GM12878 (cell line): ENCODE measurements around the gene MYH9. TPM values are rescaled to one million over a fixed set of nuclear protein-coding genes. Genes with fewer than 3 reads are reported as not detected.

Experiments
- ATAC-seq: fragments of 200-7000 bp; cut with Tn5 transposase; 3 replicates; pipeline ENCODE4 v1.9.1; 2020; ENCODE audit warnings: mild to moderate bottlenecking, moderate library complexity
- BruUV-seq: library from RNA; stranded (reverse); fragments of 400-500 nt; replicated peaks from 2 replicates; lab custom pipeline; 2021; lab: Mats Ljungman, UMichigan
- CTCF ChIA-PET: fragments of 300-600 bp; sonication (Branson Sonifier 250); formaldehyde crosslinking; extraction: SDS; loops from one replicate; lab custom pipeline; 2021; ENCODE audit warnings: inconsistent platforms; lab: Yijun Ruan, JAX
- POLR2A ChIA-PET: fragments of 350-600 bp; formaldehyde crosslinking; extraction: SDS; loops from one replicate; lab custom pipeline; 2021; ENCODE audit warnings: inconsistent platforms; lab: Charles Lee
- RAD21 ChIA-PET: fragments of 300-600 bp; sonication (Branson Sonifier 250); formaldehyde crosslinking; loops from one replicate; lab custom pipeline; 2023; ENCODE audit warnings: antibody characterized with exemption; ENCODE audit not compliant: unreplicated experiment; lab: Charles Lee
- SMC1A ChIA-PET: fragments of 300-600 bp; sonication (Branson Sonifier 250); formaldehyde crosslinking; loops from one replicate; lab custom pipeline; 2023; ENCODE audit not compliant: unreplicated experiment, uncharacterized antibody; lab: Charles Lee
- DNase-seq: peaks from one replicate; pipeline ENCODE4 v3.0.0-alpha.2; 2011; ENCODE audit warnings: low read depth, low spot score
- FAIRE-seq: peaks from 3 replicates; lab custom pipeline; 2011; peaks lifted over from hg19 to GRCh38; lab: Jason Lieb, UNC
- H2AFZ ChIP-seq: 2 replicates; pipeline ENCODE4 v1.6.0; 2011; ENCODE audit warnings: low read depth, low read length, control low read depth; ENCODE audit not compliant: control insufficient read depth
- H3K27ac ChIP-seq: 2 replicates; pipeline ENCODE4 v1.5.1; 2011; ENCODE audit warnings: control low read depth; ENCODE audit not compliant: control insufficient read depth, insufficient read depth
- H3K27me3 ChIP-seq, 2 experiments: replicated peaks in 1 of 2; 2 replicates each; pipeline versions ENCODE4 v1.6.0 to v1.6.1; 2011; ENCODE audit warnings: low read length in 1 of 2; ENCODE audit not compliant: control insufficient read depth in 2 of 2, insufficient read depth in 2 of 2
- H3K36me3 ChIP-seq, 2 experiments: 2 replicates each; pipeline ENCODE4 v1.5.1; 2011; ENCODE audit warnings: low read length in 1 of 2; ENCODE audit not compliant: control insufficient read depth in 2 of 2, insufficient read depth in 2 of 2
- H3K4me1 ChIP-seq: 2 replicates; pipeline ENCODE4 v1.6.1; 2011; ENCODE audit warnings: mild to moderate bottlenecking, low read length, moderate library complexity, mixed read lengths; ENCODE audit not compliant: control insufficient read depth, insufficient read depth
- H3K4me2 ChIP-seq: 2 replicates; pipeline ENCODE4 v1.6.0; 2011; ENCODE audit warnings: control low read depth; ENCODE audit not compliant: control insufficient read depth, insufficient read depth
- H3K4me3 ChIP-seq: fragments of 200-600 bp; sonication (generic); 2 replicates; pipeline ENCODE4 v1.5.1; 2016
- H3K79me2 ChIP-seq: 2 replicates; pipeline ENCODE4 v1.6.0; 2011; ENCODE audit warnings: low read length; ENCODE audit not compliant: control insufficient read depth, insufficient read depth
- H3K9ac ChIP-seq: 2 replicates; pipeline ENCODE4 v1.8.0; 2011; ENCODE audit warnings: low read length, control low read depth, mixed read lengths; ENCODE audit not compliant: control insufficient read depth, insufficient read depth
- H3K9me3 ChIP-seq: replicated peaks from 3 replicates; pipeline ENCODE4 v1.5.1; 2011; ENCODE audit warnings: mild to moderate bottlenecking, low read length; ENCODE audit not compliant: control insufficient read depth, insufficient read depth
- H4K20me1 ChIP-seq: 2 replicates; pipeline ENCODE4 v1.6.0; 2011; ENCODE audit not compliant: control insufficient read depth, insufficient read depth
- CHD4 ChIP-seq: fragments of 200-600 bp; sonication (generic); IDR thresholded peaks from 2 replicates; pipeline ENCODE4 v1.6.1; 2016; ENCODE audit warnings: mild to moderate bottlenecking
- ELK1 ChIP-seq: IDR thresholded peaks from 2 replicates; pipeline ENCODE4 v1.6.1; 2012; ENCODE audit warnings: low read depth, low read length, improper control_type of control experiment
- KAT2A ChIP-seq: conservative IDR thresholded peaks from 2 replicates; pipeline ENCODE4 v1.6.1; 2011; ENCODE audit warnings: low read depth, low read length; ENCODE audit not compliant: control insufficient read depth
- MTA2 ChIP-seq: fragments of 450-650 bp; IDR thresholded peaks from 2 replicates; pipeline ENCODE4 v1.6.1; 2016; ENCODE audit warnings: low read depth, mild to moderate bottlenecking, moderate library complexity
- PAX8 ChIP-seq: fragments of 450-650 bp; IDR thresholded peaks from 2 replicates; pipeline ENCODE4 v1.6.1; 2017; ENCODE audit warnings: mild to moderate bottlenecking, moderate library complexity
- POLR2A ChIP-seq: IDR thresholded peaks from 2 replicates; pipeline ENCODE4 v1.6.1; 2011; ENCODE audit warnings: low read depth, mild to moderate bottlenecking, low read length
- SREBF1 ChIP-seq: IDR thresholded peaks from 2 replicates; pipeline ENCODE4 v1.6.1; 2012; ENCODE audit warnings: mild to moderate bottlenecking, low read length
- SREBF2 ChIP-seq: IDR thresholded peaks from 2 replicates; pipeline ENCODE4 v1.6.1; 2012; ENCODE audit warnings: mild to moderate bottlenecking, low read length
- WGBS: methylation state at CpG from one replicate; pipeline ENCODE4 v1.1.6; 2016; ENCODE audit warnings: low lambda C conversion rate; ENCODE audit not compliant: insufficient replicate concordance, insufficient coverage; ENCODE audit errors: missing lambda C conversion rate; 5-methylcytosine and 5-hydroxymethylcytosine counted together
- in situ Hi-C: fragments of 300-500 bp; cut with MboI; formaldehyde crosslinking; loops from 9 replicates; pipeline ENCODE4 v1.14.3; 2018; ENCODE audit warnings: mixed read lengths
- intact Hi-C: fragments of 100-400 bp; cut with micrococcal nuclease; formaldehyde crosslinking; loops from one replicate; pipeline ENCODE4 v1.14.2; 2022; ENCODE audit not compliant: unreplicated experiment
- polyA plus RNA-seq, 11 experiments: library from polyadenylated mRNA; depleted of rRNA in 4 of 11; unstranded in 6 of 11; stranded (reverse) in 5 of 11; fragments of >200 nt; fragmentation: Nextera tagmentation in 4 of 11; fragmentation: Illumina TruSeq in 1 of 11; extraction: Ambion mirVana in 4 of 11; extraction: Trizol in 1 of 11; gene quantifications; 1 replicate in 1 of 11; 2 replicates in 10 of 11; pipeline versions ENCODE4 v1.2.1 to v1.2.3, GENCODE V29; 2011 to 2016; ENCODE audit warnings: inconsistent platforms in 2 of 11, missing spikeins in 2 of 11, low read depth in 1 of 11
- total RNA-seq, 4 experiments: library from RNA; depleted of rRNA in 3 of 4; stranded (reverse); fragments of >200 nt in 3 of 4; fragmentation: Illumina TruSeq in 1 of 4; extraction: Trizol in 1 of 4; gene quantifications; 2 replicates each; pipeline versions ENCODE4 v1.2.1 to v1.2.3, GENCODE V29; 2013 to 2021
- TF ChIP-seq, protein P1 (sequence below), 3 experiments: IDR thresholded peaks in 2 of 3; conservative IDR thresholded peaks in 1 of 3; 2 replicates each; pipeline ENCODE4 v1.5.1; 2011; ENCODE audit warnings: low read depth in 3 of 3, low read length in 3 of 3, mild to moderate bottlenecking in 3 of 3, control low read depth in 2 of 3, moderate library complexity in 2 of 3, inconsistent platforms in 1 of 3, mixed read lengths in 1 of 3; ENCODE audit not compliant: control insufficient read depth in 2 of 3, insufficient read depth in 1 of 3; ENCODE audit errors: extremely low read depth in 1 of 3
- TF ChIP-seq, protein P2 (sequence below): IDR thresholded peaks from 2 replicates; pipeline ENCODE4 v1.6.1; 2011; ENCODE audit warnings: borderline replicate concordance, low read depth, mild to moderate bottlenecking, moderate library complexity, low read length; ENCODE audit not compliant: insufficient read depth, poor library complexity, severe bottlenecking

The MYH9 gene
- total and polyA plus RNA-seq, 10 of the 15 experiments (the other 5 are each of a cell fraction or from before 2014, with no cell fraction given): 5.1 to 525 (median 145) TPM

GRCh38 chr22:36287881-36288515 lies 99.8 kb downstream of the MYH9 start:
- 96% methylated on average over 16 of the region's 20 CpGs for WGBS

GRCh38 chr22:36286096-36286957 lies 101.4 kb downstream of the MYH9 start:
- Histone ChIP-seq H3K9ac (no peak overlapping the region), H2AFZ (no peak overlapping the region), H3K27ac (no peak overlapping the region), H3K4me1 (no peaks in the 10 kb centered on the region), H3K9me3 (no peaks in the 10 kb centered on the region), H3K79me2 (no peaks in the 10 kb centered on the region), H4K20me1 (no peaks in the 10 kb centered on the region), H3K4me3 (no peak overlapping the region), H3K27me3 (no peaks in the 10 kb centered on the region), H3K4me2 (no peak overlapping the region), H3K36me3 (peaks cover 30 to 67% of the 10 kb centered on the region in 2 experiments)
- WGBS: 74% methylated on average over 28 of the region's 28 CpGs
- ChIA-PET RAD21 (interaction anchor here (0.8 to 1.6 kb wide), 5 partner anchors 12 to 200 kb away, joined by 3 to 10 read pairs (median 3); no protein-coding TSS in a partner anchor), POLR2A (interaction anchor here (0.6 kb wide), 1 partner anchor 10 kb away, joined by 7 read pairs; no protein-coding TSS in a partner anchor), CTCF (interaction anchor here (0.6 to 4.0 kb wide), 23 partner anchors 8 to 204 kb away, joined by 3 to 23 read pairs (median 5); partner anchors contain the start of genes APOL1 and APOL2), SMC1A (interaction anchor here (0.9 to 1.6 kb wide), 4 partner anchors 52 to 200 kb away, joined by 3 to 6 read pairs (median 4); no protein-coding TSS in a partner anchor)
- DNase-seq (no peak), ATAC-seq (peak; percentile 93), FAIRE-seq (peak; percentile 41)
- intact Hi-C loops: no loop called here
- BruUV-seq: no TSS peak
- in situ Hi-C loops: no loop called here
- TF ChIP-seq SREBF1: no peak
- TF ChIP-seq, protein P1, sequence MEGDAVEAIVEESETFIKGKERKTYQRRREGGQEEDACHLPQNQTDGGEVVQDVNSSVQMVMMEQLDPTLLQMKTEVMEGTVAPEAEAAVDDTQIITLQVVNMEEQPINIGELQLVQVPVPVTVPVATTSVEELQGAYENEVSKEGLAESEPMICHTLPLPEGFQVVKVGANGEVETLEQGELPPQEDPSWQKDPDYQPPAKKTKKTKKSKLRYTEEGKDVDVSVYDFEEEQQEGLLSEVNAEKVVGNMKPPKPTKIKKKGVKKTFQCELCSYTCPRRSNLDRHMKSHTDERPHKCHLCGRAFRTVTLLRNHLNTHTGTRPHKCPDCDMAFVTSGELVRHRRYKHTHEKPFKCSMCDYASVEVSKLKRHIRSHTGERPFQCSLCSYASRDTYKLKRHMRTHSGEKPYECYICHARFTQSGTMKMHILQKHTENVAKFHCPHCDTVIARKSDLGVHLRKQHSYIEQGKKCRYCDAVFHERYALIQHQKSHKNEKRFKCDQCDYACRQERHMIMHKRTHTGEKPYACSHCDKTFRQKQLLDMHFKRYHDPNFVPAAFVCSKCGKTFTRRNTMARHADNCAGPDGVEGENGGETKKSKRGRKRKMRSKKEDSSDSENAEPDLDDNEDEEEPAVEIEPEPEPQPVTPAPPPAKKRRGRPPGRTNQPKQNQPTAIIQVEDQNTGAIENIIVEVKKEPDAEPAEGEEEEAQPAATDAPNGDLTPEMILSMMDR (IDR thresholded peaks at IDR 0.05 in 2 of 3, conservative IDR thresholded peaks at IDR 0.05 in 1 of 3; ENCODE audit: control insufficient read depth in 2 of 3, extremely low read depth in 1 of 3, insufficient read depth in 1 of 3, low read depth in 3 of 3, low read length in 3 of 3): peak; percentile 79 to 92 (median 86)
- no peak for TF ChIP-seq PAX8
- no peak for TF ChIP-seq KAT2A
- TF ChIP-seq MTA2: no peak
- TF ChIP-seq, protein P2, sequence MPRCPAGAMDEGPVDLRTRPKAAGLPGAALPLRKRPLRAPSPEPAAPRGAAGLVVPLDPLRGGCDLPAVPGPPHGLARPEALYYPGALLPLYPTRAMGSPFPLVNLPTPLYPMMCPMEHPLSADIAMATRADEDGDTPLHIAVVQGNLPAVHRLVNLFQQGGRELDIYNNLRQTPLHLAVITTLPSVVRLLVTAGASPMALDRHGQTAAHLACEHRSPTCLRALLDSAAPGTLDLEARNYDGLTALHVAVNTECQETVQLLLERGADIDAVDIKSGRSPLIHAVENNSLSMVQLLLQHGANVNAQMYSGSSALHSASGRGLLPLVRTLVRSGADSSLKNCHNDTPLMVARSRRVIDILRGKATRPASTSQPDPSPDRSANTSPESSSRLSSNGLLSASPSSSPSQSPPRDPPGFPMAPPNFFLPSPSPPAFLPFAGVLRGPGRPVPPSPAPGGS: no peak
- TF ChIP-seq ELK1: no peak
- no peak for TF ChIP-seq CHD4

More at GRCh38 chr22:36287881-36288515, 99.8 kb downstream of the MYH9 start:
- no peaks in the 10 kb centered on the region for H3K79me2 ChIP-seq
- H2AFZ ChIP-seq: no peak overlapping the region
- H3K36me3 ChIP-seq: peaks cover 32 to 68% of the 10 kb centered on the region in 2 experiments
- RAD21 ChIA-PET: no interaction called here
- SMC1A ChIA-PET: interaction anchor here (1.4 kb wide), 1 partner anchor 198 kb away, joined by 3 read pairs; no protein-coding TSS in a partner anchor
- no peak for FAIRE-seq
- H3K9ac ChIP-seq: no peak overlapping the region
- in situ Hi-C loops: no loop called here
- H3K4me1 ChIP-seq: no peaks in the 10 kb centered on the region
- intact Hi-C loops: no loop called here
- no peak for DNase-seq
- no peak for ATAC-seq
- POLR2A ChIA-PET: no interaction called here
- no peaks in the 10 kb centered on the region for H3K9me3 ChIP-seq
- BruUV-seq: no TSS peak
- H3K4me2 ChIP-seq: no peak overlapping the region
- H3K27ac ChIP-seq: no peak overlapping the region
- CTCF ChIA-PET: interaction anchor here (0.6 to 3.4 kb wide), 8 partner anchors 9 to 182 kb away, joined by 3 to 23 read pairs (median 4); no protein-coding TSS in a partner anchor
- no peaks in the 10 kb centered on the region for H3K27me3 ChIP-seq
- H4K20me1 ChIP-seq: no peaks in the 10 kb centered on the region
- no peak overlapping the region for H3K4me3 ChIP-seq
- peak; percentile 50; the same call in 1 of the 2 replicates for TF ChIP-seq POLR2A
- no peak for TF ChIP-seq SREBF2
